RWPE2 (cell line): ENCODE data around the gene COPZ1.
A peak's percentile ranks its signal among the peaks of the same experiment; 100 is the strongest.

Experiments used
- ATAC-seq: fragments of 200-7000 bp; cut with Tn5 transposase; 3 replicates; pipeline ENCODE4 v1.9.1; 2021; ENCODE audit warnings: low read depth
- DNase-seq: peaks from one replicate; pipeline ENCODE4 v3.0.0-alpha.2; 2020; ENCODE audit warnings: low spot score
- H3K27ac ChIP-seq: fragments of 450-650 bp; 2 replicates; pipeline ENCODE4 v1.5.1; 2017; ENCODE audit warnings: mild to moderate bottlenecking; ENCODE audit not compliant: poor library complexity, severe bottlenecking
- H3K27me3 ChIP-seq: fragments of 250-450 bp; sonication (Bioruptor Pico); 2 replicates; pipeline ENCODE4 v1.5.1; 2021; ENCODE audit warnings: mild to moderate bottlenecking, moderate library complexity; ENCODE audit not compliant: insufficient read depth, poor library complexity, severe bottlenecking
- H3K36me3 ChIP-seq: fragments of 250-450 bp; sonication (Bioruptor Pico); 2 replicates; pipeline ENCODE4 v1.5.1; 2020; ENCODE audit warnings: low read depth, mild to moderate bottlenecking, moderate library complexity
- H3K4me1 ChIP-seq: fragments of 250-450 bp; sonication (Bioruptor Pico); 2 replicates; pipeline ENCODE4 v1.5.1; 2021; ENCODE audit warnings: mild to moderate bottlenecking, moderate library complexity; ENCODE audit not compliant: insufficient read depth, poor library complexity, severe bottlenecking
- H3K4me3 ChIP-seq: fragments of 250-450 bp; sonication (Bioruptor Pico); 2 replicates; pipeline ENCODE4 v1.5.1; 2021; ENCODE audit warnings: mild to moderate bottlenecking, moderate library complexity; ENCODE audit not compliant: severe bottlenecking
- H3K9me3 ChIP-seq: fragments of 250-450 bp; sonication (Bioruptor Pico); 2 replicates; pipeline ENCODE4 v1.5.1; 2021; ENCODE audit warnings: mild to moderate bottlenecking, moderate library complexity; ENCODE audit not compliant: severe bottlenecking
- CTCF ChIP-seq: fragments of 450-650 bp; IDR thresholded peaks from one replicate; pipeline ENCODE4 v1.5.1; 2017; ENCODE audit warnings: mild to moderate bottlenecking, moderate library complexity; ENCODE audit not compliant: poor library complexity, severe bottlenecking

The COPZ1 gene

GRCh38 chr12:54395545-54395944 lies 70.6 kb downstream of the COPZ1 start:
- Histone ChIP-seq H3K9me3 (no peaks in the 10 kb centered on the region), H3K27ac (no peak overlapping the region), H3K27me3 (no peaks in the 10 kb centered on the region), H3K4me1 (peaks cover 2% of the 10 kb centered on the region), H3K36me3 (peaks cover 66% of the 10 kb centered on the region), H3K4me3 (no peak overlapping the region)
- TF ChIP-seq CTCF, result no peak
- DNase-seq (no peak), ATAC-seq (no peak)

- H3K4me3 ChIP-seq, result no peak overlapping the region
- no peak for TF ChIP-seq CTCF
- H3K4me1 ChIP-seq, result peaks cover 2% of the 10 kb centered on the region
- DNase-seq, result no peak
- H3K27ac ChIP-seq, result no peak overlapping the region
- no peaks in the 10 kb centered on the region for H3K9me3 ChIP-seq
- ATAC-seq, result no peak
- H3K36me3 ChIP-seq, result peaks cover 82% of the 10 kb centered on the region
- H3K27me3 ChIP-seq, result no peaks in the 10 kb centered on the region
Measured at GRCh38 chr12:54397157-54397556, 72.2 kb downstream of the COPZ1 start.

GRCh38 chr12:54398218-54398617 lies 73.3 kb downstream of the COPZ1 start:
- DNase-seq, result no peak
- TF ChIP-seq CTCF, result no peak
- Histone ChIP-seq H3K4me1 (no peaks in the 10 kb centered on the region), H3K9me3 (no peaks in the 10 kb centered on the region), H3K27me3 (no peaks in the 10 kb centered on the region), H3K4me3 (no peak overlapping the region), H3K27ac (no peak overlapping the region), H3K36me3 (peaks cover 92% of the 10 kb centered on the region)
- no peak for ATAC-seq

- Histone ChIP-seq H3K9me3 (no peaks in the 10 kb centered on the region), H3K36me3 (peaks cover 100% of the 10 kb centered on the region), H3K27me3 (no peaks in the 10 kb centered on the region), H3K4me3 (no peak overlapping the region), H3K27ac (no peak overlapping the region), H3K4me1 (no peaks in the 10 kb centered on the region)
- DNase-seq (no peak), ATAC-seq (peak; percentile 68)
- TF ChIP-seq CTCF, result peak; percentile 98
Measured at GRCh38 chr12:54398995-54399793, 74.3 kb downstream of the COPZ1 start.

- peak; percentile 13; the same call in 1 of the 3 replicates for ATAC-seq
- Histone ChIP-seq H3K9me3 (no peaks in the 10 kb centered on the region), H3K4me1 (no peaks in the 10 kb centered on the region), H3K27me3 (no peaks in the 10 kb centered on the region), H3K4me3 (no peak overlapping the region), H3K36me3 (peaks cover 100% of the 10 kb centered on the region), H3K27ac (no peak overlapping the region)
- TF ChIP-seq CTCF, result no peak
- DNase-seq, result no peak
Measured at GRCh38 chr12:54401119-54401518, 76.2 kb downstream of the COPZ1 start.
